Neural crest cell (in vitro differentiated cells): ENCODE measurements around the gene OR52I2. TPM values are rescaled to one million over a fixed set of nuclear protein-coding genes. Genes with fewer than 3 reads are reported as not detected.

Experiments
- DNase-seq: peaks from one replicate; pipeline ENCODE4 v3.0.0; 2021; ENCODE audit warnings: low read depth, mixed read lengths, low spot score
- H3K27ac Mint-ChIP-seq: one replicate; pipeline ENCODE4 v1.8.0; 2021; ENCODE audit warnings: mild to moderate bottlenecking, mixed read lengths; ENCODE audit not compliant: unreplicated experiment
- H3K27me3 Mint-ChIP-seq: 2 replicates; pipeline ENCODE4 v1.8.0; 2021; ENCODE audit warnings: low read depth, mild to moderate bottlenecking, mixed read lengths
- H3K36me3 Mint-ChIP-seq: 2 replicates; pipeline ENCODE4 v1.8.0; 2021; ENCODE audit warnings: low read depth, mild to moderate bottlenecking, mixed read lengths
- H3K4me1 Mint-ChIP-seq: 2 replicates; pipeline ENCODE4 v1.8.0; 2021; ENCODE audit warnings: mixed read lengths
- H3K4me3 Mint-ChIP-seq: one replicate; pipeline ENCODE4 v1.8.0; 2021; ENCODE audit warnings: mild to moderate bottlenecking, mixed read lengths
- H3K9me3 Mint-ChIP-seq: 2 replicates; pipeline ENCODE4 v1.8.0; 2021; ENCODE audit warnings: mixed read lengths
- CTCF ChIP-seq: fragments of 200-600 bp; sonication (generic); conservative IDR thresholded peaks from 2 replicates; pipeline ENCODE4 v1.5.0; 2021; ENCODE audit warnings: antibody characterized with exemption, mild to moderate bottlenecking
- total RNA-seq: library from RNA; stranded (reverse); gene quantifications from 2 replicates; pipeline ENCODE4 v1.2.1, GENCODE V29; 2021

Gene OR52I2
- total RNA-seq, 1 donor from 2014 or later, result not detected

- Mint-ChIP-seq H3K27ac (no peak overlapping the region), H3K9me3 (no peaks in the 10 kb centered on the region), H3K36me3 (no peaks in the 10 kb centered on the region), H3K4me1 (no peaks in the 10 kb centered on the region), H3K27me3 (peaks cover 10% of the 10 kb centered on the region), H3K4me3 (no peak overlapping the region)
- no peak for DNase-seq
- TF ChIP-seq CTCF, result no peak
Measured at GRCh38 chr11:4641501-4641900, 60.0 kb downstream of the OR52I2 start.

- Mint-ChIP-seq H3K36me3 (no peaks in the 10 kb centered on the region), H3K4me3 (no peak overlapping the region), H3K4me1 (no peaks in the 10 kb centered on the region), H3K27ac (no peak overlapping the region), H3K9me3 (no peaks in the 10 kb centered on the region), H3K27me3 (peaks cover 10% of the 10 kb centered on the region)
- DNase-seq, result no peak
- TF ChIP-seq CTCF, result no peak
Measured at GRCh38 chr11:4642043-4642442, 60.5 kb downstream of the OR52I2 start.

Other genes starting within 250 kb of the OR52I2 start
- gene OR52B4, start 213.4 kb upstream of the OR52I2 start, total RNA-seq, result not detected in 2 replicates
- 10.5 and 10.6 TPM in 2 replicates for gene TRIM21, start 188.0 kb upstream of the OR52I2 start, total RNA-seq
- not detected in 2 replicates for gene OR52K2, start 132.4 kb upstream of the OR52I2 start, total RNA-seq
- gene OR52K1, start 99.1 kb upstream of the OR52I2 start, total RNA-seq, result not detected in 2 replicates
- not detected in 2 replicates for gene OR52M1, start 36.6 kb upstream of the OR52I2 start, total RNA-seq
- gene OR52I1, start 12.3 kb downstream of the OR52I2 start, total RNA-seq, result not detected in 2 replicates
- gene TRIM68, start 26.5 kb downstream of the OR52I2 start, total RNA-seq, result 12.3 and 13.4 TPM in 2 replicates
- gene OR51D1, start 55.7 kb downstream of the OR52I2 start, total RNA-seq, result not detected in 2 replicates
- not detected in 2 replicates for gene OR51E1, start 62.2 kb downstream of the OR52I2 start, total RNA-seq
- not detected in 2 replicates for gene OR51E2, start 116.1 kb downstream of the OR52I2 start, total RNA-seq
- gene MMP26, start 123.0 kb downstream of the OR52I2 start, total RNA-seq, result not detected in 2 replicates
- not detected in 2 replicates for gene OR51F1, start 188.2 kb downstream of the OR52I2 start, total RNA-seq
- not detected in 2 replicates for gene OR52R1, start 222.6 kb downstream of the OR52I2 start, total RNA-seq
- not detected in 2 replicates for gene OR51F2, start 239.6 kb downstream of the OR52I2 start, total RNA-seq